Sigmoid colon (tissue), 7 donors: ENCODE data around the gene LBX2. TPM values are rescaled to one million over a fixed set of nuclear protein-coding genes. Genes with fewer than 3 reads are reported as not detected.
A peak's percentile ranks its signal among the peaks of the same experiment; 100 is the strongest.
"Not testable (repeated sequence)": the region's sequence is repeated elsewhere in the genome, so short reads cannot be mapped to it uniquely, and the experiment has no call there.

Source experiments
- DNase-seq: peaks from one replicate; pipeline ENCODE4 v3.0.0-alpha.2; 2019
- H3K27ac ChIP-seq, 4 donors: fragments of 200-600 bp; sonication (generic); one replicate each; pipeline ENCODE4 v1.5.1; 2016 to 2019; ENCODE audit warnings: mild to moderate bottlenecking in 1 of 4
- H3K27me3 ChIP-seq, 3 donors: fragments of 200-600 bp; sonication (generic); one replicate each; pipeline ENCODE4 v1.5.1; 2019; ENCODE audit warnings: mild to moderate bottlenecking in 1 of 3
- H3K36me3 ChIP-seq, 4 donors: fragments of 200-600 bp; sonication (generic); one replicate each; pipeline ENCODE4 v1.5.1; 2016 to 2019
- H3K4me1 ChIP-seq, 4 donors: fragments of 200-600 bp; sonication (generic); one replicate each; pipeline ENCODE4 v1.5.1; 2017 to 2019
- H3K4me3 ChIP-seq, 4 donors: fragments of 200-600 bp; sonication (generic); one replicate each; pipeline ENCODE4 v1.5.1; 2017 to 2019; ENCODE audit warnings: mild to moderate bottlenecking in 2 of 4, moderate library complexity in 1 of 4
- H3K9me3 ChIP-seq, 4 donors: fragments of 200-600 bp in 3 of 4; sonication (generic) in 3 of 4; one replicate each; pipeline versions ENCODE4 v1.5.1 to v1.6.1; 2013 to 2019
- CTCF ChIP-seq, 4 experiments: fragments of 450-650 bp in 3 of 4; fragments of 200-600 bp in 1 of 4; IDR thresholded peaks; one replicate each; pipeline ENCODE4 v1.5.1; 2016 to 2019; ENCODE audit warnings: antibody characterized with exemption in 4 of 4, mild to moderate bottlenecking in 3 of 4, moderate library complexity in 2 of 4
- EP300 ChIP-seq, 4 donors: sonication (generic); formaldehyde crosslinking; IDR thresholded peaks; one replicate each; pipeline ENCODE4 v1.6.1; 2017; ENCODE audit warnings: antibody characterized with exemption in 4 of 4
- POLR2A ChIP-seq, 2 donors: fragments of 450-650 bp; IDR thresholded peaks; one replicate each; pipeline ENCODE4 v1.6.1; 2016; ENCODE audit warnings: antibody characterized with exemption in 2 of 2, mild to moderate bottlenecking in 2 of 2, moderate library complexity in 2 of 2
- POLR2AphosphoS5 ChIP-seq, 4 donors: sonication (generic); formaldehyde crosslinking; IDR thresholded peaks; one replicate each; pipeline ENCODE4 v1.6.1; 2017; ENCODE audit warnings: antibody characterized with exemption in 4 of 4
- WGBS, 2 donors: extraction: QIAGEN DNeasy Blood & Tissue Kit; methylation state at CpG; one replicate each; pipeline ENCODE4 v1.1.7; 2013; 5-methylcytosine and 5-hydroxymethylcytosine counted together
- intact Hi-C: fragments of 100-400 bp; cut with DNase I; formaldehyde crosslinking; loops from one replicate; pipeline ENCODE4 v1.15.1; 2023
- polyA plus RNA-seq, 3 donors: library from polyadenylated mRNA; stranded (reverse); fragments of 200-250 nt; gene quantifications; one replicate each; pipeline ENCODE4 v1.2.3, GENCODE V29; 2013
- total RNA-seq, 4 donors: library from RNA; depleted of rRNA; stranded (reverse); fragments of >200 nt; gene quantifications; one replicate each; pipeline ENCODE4 v1.1.0, GENCODE V29; 2016
- donor health status: healthy with polysubstance abuse.
- donor health status: Bipolar disorder and iron deficiency.
- donor health status: healthy.

The LBX2 gene
- total and polyA plus RNA-seq, 7 donors: 0.99 to 2.4 (median 1.6) TPM; not detected in 3

GRCh38 chr2:74464406-74464805 is 35.0 kb downstream of the LBX2 start:
- Histone ChIP-seq H3K27me3 (no peaks in the 10 kb centered on the region), H3K36me3 (peaks cover 7 to 21% (median 10%) of the 10 kb centered on the region in 4 donors), H3K4me1 (peaks cover 0 to 26% (median 21%) of the 10 kb centered on the region in 4 donors), H3K4me3 (peak overlapping the region; percentile 62 to 98 (median 86)), H3K9me3 (no peaks in the 10 kb centered on the region), H3K27ac (peak overlapping the region; percentile 85 to 89 (median 88))
- WGBS, 2 donors: 3 to 11% methylated on average over 13 of the region's 13 CpGs
- no peak for DNase-seq
- TF ChIP-seq POLR2AphosphoS5 (IDR thresholded peaks at IDR 0.05): no peak
- TF ChIP-seq CTCF (IDR thresholded peaks at IDR 0.05): no peak
- no peak for TF ChIP-seq POLR2A (IDR thresholded peaks at IDR 0.05)
- no peak for TF ChIP-seq EP300 (IDR thresholded peaks at IDR 0.05)
- intact Hi-C loops: no loop called here

DNA sequence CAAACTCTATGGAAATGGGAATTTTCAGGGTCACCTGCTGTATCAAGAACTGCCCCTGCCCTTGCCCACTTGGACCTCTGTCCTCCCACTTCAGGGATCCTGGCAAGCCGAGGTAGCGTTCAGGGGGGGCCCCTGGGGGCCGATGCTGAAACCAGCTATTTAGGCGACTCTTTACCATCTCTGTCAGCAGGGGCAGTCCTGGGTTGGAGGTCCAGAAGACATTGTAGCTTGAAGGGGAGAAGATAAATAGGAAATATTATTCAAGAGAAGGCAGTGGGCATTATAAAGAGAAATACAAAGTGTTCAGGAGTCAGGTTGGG is 36.7 kb downstream of the LBX2 start:
- intact Hi-C loops: no loop called here
- H3K27me3 ChIP-seq: no peaks in the 10 kb centered on the region
- 81 to 92% methylated on average over 4 of the region's 4 CpGs for WGBS, 2 donors
- TF ChIP-seq POLR2A (IDR thresholded peaks at IDR 0.05): no peak
- TF ChIP-seq EP300 (IDR thresholded peaks at IDR 0.05): no peak
- no peak for TF ChIP-seq POLR2AphosphoS5 (IDR thresholded peaks at IDR 0.05)
- no peak for TF ChIP-seq CTCF (IDR thresholded peaks at IDR 0.05)
- H3K9me3 ChIP-seq: no peaks in the 10 kb centered on the region
- H3K4me3 ChIP-seq: no peak overlapping the region
- H3K27ac ChIP-seq: no peak overlapping the region
- peaks cover 0 to 35% (median 29%) of the 10 kb centered on the region in 4 donors for H3K4me1 ChIP-seq
- H3K36me3 ChIP-seq: peaks cover 7 to 21% (median 10%) of the 10 kb centered on the region in 4 donors
- no peak for DNase-seq

- no peak for DNase-seq
- H3K27me3 ChIP-seq: no peaks in the 10 kb centered on the region
- peaks cover 0 to 39% (median 30%) of the 10 kb centered on the region in 4 donors for H3K4me1 ChIP-seq
- H3K4me3 ChIP-seq: no peak overlapping the region
- WGBS, 2 donors: 91 to 93% methylated on average over 20 of the region's 20 CpGs
- H3K9me3 ChIP-seq: no peaks in the 10 kb centered on the region
- intact Hi-C loops: no loop called here
- H3K36me3 ChIP-seq: peaks cover 7 to 21% (median 10%) of the 10 kb centered on the region in 4 donors
- no peak for TF ChIP-seq CTCF (IDR thresholded peaks at IDR 0.05)
- TF ChIP-seq EP300 (IDR thresholded peaks at IDR 0.05): no peak
- TF ChIP-seq POLR2AphosphoS5 (IDR thresholded peaks at IDR 0.05): no peak
- TF ChIP-seq POLR2A (IDR thresholded peaks at IDR 0.05): no peak
- no peak overlapping the region for H3K27ac ChIP-seq
Measured at GRCh38 chr2:74462054-74462785, 37.2 kb downstream of the LBX2 start.

- WGBS, 2 donors: 91 to 93% methylated on average over 27 of the region's 27 CpGs
- TF ChIP-seq EP300 (IDR thresholded peaks at IDR 0.05) (no peak), CTCF (IDR thresholded peaks at IDR 0.05) (no peak), POLR2AphosphoS5 (IDR thresholded peaks at IDR 0.05) (no peak)
- no peaks in the 10 kb centered on the region for H3K27me3 ChIP-seq
- H3K27ac ChIP-seq: no peak overlapping the region
- intact Hi-C loops: no loop called here
- H3K9me3 ChIP-seq: no peaks in the 10 kb centered on the region
- DNase-seq: no peak
- peaks cover 7 to 21% (median 10%) of the 10 kb centered on the region in 4 donors for H3K36me3 ChIP-seq
- H3K4me1 ChIP-seq: peaks cover 0 to 47% (median 38%) of the 10 kb centered on the region in 4 donors
- no peak overlapping the region for H3K4me3 ChIP-seq
Measured at GRCh38 chr2:74461187-74462053, 38.0 kb downstream of the LBX2 start.

DNA sequence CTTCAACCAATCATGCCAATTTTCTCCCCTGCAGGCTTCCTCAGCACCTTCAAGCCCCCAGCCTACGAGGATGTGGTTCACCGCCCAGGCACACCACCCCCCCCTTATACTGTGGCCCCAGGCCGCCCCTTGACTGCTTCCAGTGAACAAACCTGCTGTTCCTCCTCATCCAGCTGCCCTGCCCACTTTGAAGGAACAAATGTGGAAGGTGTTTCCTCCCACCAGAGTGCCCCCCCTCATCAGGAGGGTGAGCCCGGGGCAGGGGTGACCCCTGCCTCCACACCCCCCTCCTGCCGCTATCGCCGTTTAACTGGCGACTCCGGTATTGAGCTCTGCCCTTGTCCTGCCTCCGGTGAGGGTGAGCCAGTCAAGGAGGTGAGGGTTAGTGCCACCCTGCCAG is 39.2 kb downstream of the LBX2 start:
- Histone ChIP-seq H3K4me1 (peaks cover 0 to 52% (median 43%) of the 10 kb centered on the region in 4 donors), H3K36me3 (peaks cover 7 to 21% (median 10%) of the 10 kb centered on the region in 4 donors)
- H3K4me3 ChIP-seq, H3K27ac ChIP-seq, H3K9me3 ChIP-seq, H3K27me3 ChIP-seq, DNase-seq, intact Hi-C loops: not testable (repeated sequence)
- 81 to 89% methylated on average over 10 of the region's 10 CpGs for WGBS, 2 donors
